Neural cell (in vitro differentiated cells): ENCODE results near the gene ABHD10. TPM values are rescaled to one million over a fixed set of nuclear protein-coding genes. Genes with fewer than 3 reads are reported as not detected.

Experiments
- H2AFZ ChIP-seq: fragments of 200-600, 300-800 bp; sonication (generic), shearing (Covaris generic); 2 replicates; pipeline ENCODE4 v1.6.0; 2014; ENCODE audit warnings: low read depth, mild to moderate bottlenecking, antibody characterized with exemption, low read length, moderate library complexity
- H3F3A ChIP-seq: fragments of 200-600 bp; shearing (Covaris generic); 2 replicates; pipeline ENCODE4 v1.6.1; 2016; ENCODE audit warnings: mild to moderate bottlenecking, moderate library complexity, mixed read lengths, antibody characterized with exemption, low read length; ENCODE audit not compliant: insufficient read depth, poor library complexity, severe bottlenecking
- H3K27ac ChIP-seq: fragments of 200-600, 300-800 bp; sonication (generic), shearing (Covaris generic); 2 replicates; pipeline ENCODE4 v1.5.1; 2014; ENCODE audit warnings: mild to moderate bottlenecking, low read length, moderate library complexity
- H3K27me3 ChIP-seq: fragments of 300-800, 200-600 bp; sonication (generic), shearing (Covaris generic); 2 replicates; pipeline ENCODE4 v1.6.0; 2014; ENCODE audit warnings: mild to moderate bottlenecking, low read depth, low read length, moderate library complexity; ENCODE audit not compliant: insufficient read depth
- H3K36me3 ChIP-seq: fragments of 300-800, 200-600 bp; sonication (generic), shearing (Covaris generic); 2 replicates; pipeline ENCODE4 v1.5.1; 2014; ENCODE audit warnings: mild to moderate bottlenecking, antibody characterized with exemption, low read length, moderate library complexity; ENCODE audit not compliant: insufficient read depth
- H3K4me2 ChIP-seq: fragments of 300-800, 200-600 bp; sonication (generic), shearing (Covaris generic); 2 replicates; pipeline ENCODE4 v1.6.0; 2014; ENCODE audit warnings: mild to moderate bottlenecking, low read length
- H3K4me3 ChIP-seq: fragments of 300-800, 200-600 bp; sonication (generic), shearing (Covaris generic); 2 replicates; pipeline ENCODE4 v1.5.1; 2014; ENCODE audit warnings: mild to moderate bottlenecking, low read length, moderate library complexity
- H3K79me2 ChIP-seq: fragments of 200-600 bp; shearing (Covaris generic); replicated peaks from 2 replicates; pipeline ENCODE4 v1.6.0; 2014; ENCODE audit warnings: mild to moderate bottlenecking, low read length, moderate library complexity; ENCODE audit not compliant: insufficient read depth
- H3K9ac ChIP-seq: fragments of 300-800, 200-600 bp; sonication (generic), shearing (Covaris generic); 2 replicates; pipeline ENCODE4 v1.6.1; 2016; ENCODE audit warnings: mild to moderate bottlenecking, low read length, mixed read lengths
- H3K9me2 ChIP-seq: fragments of 200-600 bp; shearing (Covaris generic); 2 replicates; pipeline ENCODE4 v1.6.1; 2016; ENCODE audit warnings: mild to moderate bottlenecking, low read length, mixed read lengths; ENCODE audit not compliant: insufficient read depth
- H3K9me3 ChIP-seq: fragments of 200-600, 300-800 bp; sonication (generic), shearing (Covaris generic); 2 replicates; pipeline ENCODE4 v1.6.1; 2016; ENCODE audit warnings: mild to moderate bottlenecking, mixed run types, low read length, moderate library complexity, mixed read lengths
- H4K20me1 ChIP-seq: fragments of 200-600 bp; shearing (Covaris generic); 2 replicates; pipeline ENCODE4 v1.6.1; 2016; ENCODE audit warnings: mild to moderate bottlenecking, mixed run types; ENCODE audit not compliant: insufficient read depth
- CTCF ChIP-seq: fragments of 450-650 bp; IDR thresholded peaks from 2 replicates; pipeline ENCODE4 v1.5.1; 2014; ENCODE audit warnings: antibody characterized with exemption, mild to moderate bottlenecking, moderate library complexity; ENCODE audit not compliant: poor library complexity, severe bottlenecking
- EP300 ChIP-seq: fragments of 450-650 bp; conservative IDR thresholded peaks from 2 replicates; pipeline ENCODE4 v1.6.1; 2014; ENCODE audit warnings: antibody characterized with exemption, mild to moderate bottlenecking, moderate library complexity; ENCODE audit not compliant: poor library complexity, severe bottlenecking
- EZH2 ChIP-seq: fragments of 200-600, 300-800 bp; shearing (Covaris generic), sonication (generic); IDR thresholded peaks from 2 replicates; pipeline ENCODE4 v1.6.1; 2014; ENCODE audit warnings: antibody characterized with exemption, low read length, borderline replicate concordance, mild to moderate bottlenecking; ENCODE audit not compliant: insufficient read depth, poor library complexity, severe bottlenecking
- MXI1 ChIP-seq: fragments of 450-650 bp; conservative IDR thresholded peaks from 2 replicates; pipeline ENCODE4 v1.6.1; 2014; ENCODE audit warnings: antibody characterized with exemption, mild to moderate bottlenecking; ENCODE audit not compliant: poor library complexity, severe bottlenecking
- POLR2AphosphoS5 ChIP-seq: IDR thresholded peaks from 2 replicates; pipeline ENCODE4 v1.6.1; 2012
- RAD21 ChIP-seq: fragments of 450-650 bp; conservative IDR thresholded peaks from 2 replicates; pipeline ENCODE4 v1.6.1; 2014; ENCODE audit warnings: antibody characterized with exemption, mild to moderate bottlenecking, moderate library complexity
- REST ChIP-seq: IDR thresholded peaks from 2 replicates; pipeline ENCODE4 v1.6.1; 2012; ENCODE audit warnings: borderline replicate concordance
- SMC3 ChIP-seq: fragments of 450-650 bp; conservative IDR thresholded peaks from 2 replicates; pipeline ENCODE4 v1.6.1; 2014; ENCODE audit warnings: antibody characterized with exemption, mild to moderate bottlenecking, moderate library complexity; ENCODE audit not compliant: poor library complexity
- TAF1 ChIP-seq: IDR thresholded peaks from 2 replicates; pipeline ENCODE4 v1.6.1; 2012; ENCODE audit warnings: low read depth
- polyA plus RNA-seq: library from polyadenylated mRNA; depleted of rRNA; stranded (reverse); fragments of >200 nt; gene quantifications from 2 replicates; pipeline ENCODE4 v1.2.3, GENCODE V29; 2014

ABHD10 gene
- polyA plus RNA-seq, 1 donor from 2014 or later: 84.7 TPM

DNA sequence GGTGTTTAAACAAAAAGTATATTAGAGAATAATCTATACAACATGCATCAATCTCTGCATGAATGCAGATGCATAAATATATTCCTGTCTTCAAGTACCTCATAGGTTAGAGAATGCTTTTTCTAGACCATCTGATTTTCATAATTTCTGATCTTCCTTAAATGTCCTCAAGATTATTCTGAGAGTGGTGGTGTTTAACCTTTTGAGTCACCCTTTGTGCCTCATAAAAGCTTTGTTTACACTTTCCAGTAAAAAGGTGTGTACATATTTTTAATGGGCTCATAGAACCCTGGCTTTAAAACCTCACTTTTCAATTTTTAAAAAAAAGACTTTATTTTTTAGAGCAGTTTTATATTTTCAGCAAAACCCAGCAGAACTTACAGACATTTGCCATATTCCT is 41.0 kb upstream of the ABHD10 start:
- Histone ChIP-seq H3K9me2 (no peaks in the 10 kb centered on the region), H4K20me1 (no peaks in the 10 kb centered on the region), H3K36me3 (no peaks in the 10 kb centered on the region), H3F3A (no peaks in the 10 kb centered on the region), H3K79me2 (no peaks in the 10 kb centered on the region), H3K4me2 (no peak overlapping the region), H3K9me3 (no peaks in the 10 kb centered on the region), H3K27me3 (no peaks in the 10 kb centered on the region), H3K9ac (no peak overlapping the region), H3K27ac (no peak overlapping the region), H3K4me3 (no peak overlapping the region), H2AFZ (no peak overlapping the region)
- TF ChIP-seq TAF1: no peak
- no peak for TF ChIP-seq CTCF
- TF ChIP-seq POLR2AphosphoS5: no peak
- no peak for TF ChIP-seq MXI1
- no peak for TF ChIP-seq EP300
- no peak for TF ChIP-seq REST
- TF ChIP-seq EZH2: no peak
- TF ChIP-seq RAD21: no peak
- TF ChIP-seq SMC3: no peak

- Histone ChIP-seq H3K79me2 (no peaks in the 10 kb centered on the region), H3K27me3 (no peaks in the 10 kb centered on the region), H3K9me3 (no peaks in the 10 kb centered on the region), H4K20me1 (no peaks in the 10 kb centered on the region), H3K27ac (no peak overlapping the region), H3K4me2 (no peak overlapping the region), H3K36me3 (no peaks in the 10 kb centered on the region), H3K4me3 (no peak overlapping the region), H2AFZ (no peak overlapping the region), H3K9me2 (no peaks in the 10 kb centered on the region), H3F3A (no peaks in the 10 kb centered on the region), H3K9ac (no peak overlapping the region)
- TF ChIP-seq REST: no peak
- TF ChIP-seq EP300: no peak
- TF ChIP-seq RAD21: no peak
- no peak for TF ChIP-seq TAF1
- TF ChIP-seq MXI1: no peak
- no peak for TF ChIP-seq CTCF
- no peak for TF ChIP-seq SMC3
- TF ChIP-seq POLR2AphosphoS5: no peak
- no peak for TF ChIP-seq EZH2
Measured at GRCh38 chr3:111939873-111940272, 39.0 kb upstream of the ABHD10 start.
